ENCODE results near the gene VSX2.

VSX2 gene

GRCh38 chr14:74223016-74223415 lies 16.2 kb upstream of the VSX2 start:
- FAIRE-seq: no peak

- FAIRE-seq: no peak
Measured at GRCh38 chr14:74231784-74232183, 7.5 kb upstream of the VSX2 start.

- no peak for FAIRE-seq
Measured at GRCh38 chr14:74235017-74235416, 4.2 kb upstream of the VSX2 start.

- no peak for FAIRE-seq
Measured at GRCh38 chr14:74237441-74237840, 1.8 kb upstream of the VSX2 start.

GRCh38 chr14:74239848-74240793 lies 872 bp downstream of the VSX2 start:
- FAIRE-seq: no peak

- FAIRE-seq: no peak
Measured at GRCh38 chr14:74240794-74241651, 1.8 kb downstream of the VSX2 start.

GRCh38 chr14:74241652-74242017 lies 2.4 kb downstream of the VSX2 start:
- FAIRE-seq: no peak

GRCh38 chr14:74242021-74242779 lies 3.0 kb downstream of the VSX2 start:
- FAIRE-seq: no peak

- FAIRE-seq: no peak
Measured at GRCh38 chr14:74242780-74243042, 3.5 kb downstream of the VSX2 start.

GRCh38 chr14:74243051-74243450 lies 3.8 kb downstream of the VSX2 start:
- no peak for FAIRE-seq

- no peak for FAIRE-seq
Measured at GRCh38 chr14:74244115-74244514, 4.9 kb downstream of the VSX2 start.

- no peak for FAIRE-seq
Measured at GRCh38 chr14:74245292-74245691, 6.0 kb downstream of the VSX2 start.

- no peak for FAIRE-seq
Measured at GRCh38 chr14:74246542-74246941, 7.3 kb downstream of the VSX2 start.

GRCh38 chr14:74248017-74248416 lies 8.8 kb downstream of the VSX2 start:
- FAIRE-seq: no peak

GRCh38 chr14:74249433-74250375 lies 10.5 kb downstream of the VSX2 start:
- FAIRE-seq: no peak

- FAIRE-seq: no peak
Measured at GRCh38 chr14:74255281-74255680, 16.0 kb downstream of the VSX2 start.

- FAIRE-seq: no peak
Measured at GRCh38 chr14:74257078-74257940, 18.1 kb downstream of the VSX2 start.

- FAIRE-seq: no peak
Measured at GRCh38 chr14:74257941-74258763, 18.9 kb downstream of the VSX2 start.

- no peak for FAIRE-seq
Measured at GRCh38 chr14:74258764-74259035, 19.5 kb downstream of the VSX2 start.

GRCh38 chr14:74259513-74259912 lies 20.3 kb downstream of the VSX2 start:
- FAIRE-seq: no peak
